GM10248 (cell line): ENCODE data around the gene FARS2.
A peak's percentile ranks its signal among the peaks of the same experiment; 100 is the strongest.

Experiments used
- CTCF ChIA-PET: fragments of 300-600 bp; sonication (Branson Sonifier 250); formaldehyde crosslinking; extraction: SDS; loops from one replicate; lab custom pipeline; 2021; ENCODE audit warnings: antibody characterized with exemption; lab: Yijun Ruan, JAX
- POLR2A ChIA-PET: fragments of 350-650 bp; sonication (Branson Sonifier 250); formaldehyde crosslinking; extraction: SDS; loops from one replicate; lab custom pipeline; 2020; ENCODE audit warnings: antibody characterized with exemption; lab: Yijun Ruan, JAX
- DNase-seq: peaks from one replicate; pipeline ENCODE4 v3.0.0; 2012; ENCODE audit errors: extremely low spot score
- CTCF ChIP-seq: IDR thresholded peaks from 2 replicates; pipeline ENCODE4 v1.5.1; 2012; ENCODE audit warnings: mild to moderate bottlenecking, low read depth; ENCODE audit errors: extremely low read depth, missing control alignments, control extremely low read depth

Gene FARS2

GRCh38 chr6:5292154-5292553, 30.8 kb downstream of the FARS2 start:
- TF ChIP-seq CTCF: no peak
- no peak for DNase-seq
- POLR2A ChIA-PET: no interaction called here
- CTCF ChIA-PET: interaction anchor here (1.3 to 2.9 kb wide), 2 partner anchors 11 to 148 kb away, joined by 5 to 9 read pairs; no protein-coding TSS in a partner anchor

DNA sequence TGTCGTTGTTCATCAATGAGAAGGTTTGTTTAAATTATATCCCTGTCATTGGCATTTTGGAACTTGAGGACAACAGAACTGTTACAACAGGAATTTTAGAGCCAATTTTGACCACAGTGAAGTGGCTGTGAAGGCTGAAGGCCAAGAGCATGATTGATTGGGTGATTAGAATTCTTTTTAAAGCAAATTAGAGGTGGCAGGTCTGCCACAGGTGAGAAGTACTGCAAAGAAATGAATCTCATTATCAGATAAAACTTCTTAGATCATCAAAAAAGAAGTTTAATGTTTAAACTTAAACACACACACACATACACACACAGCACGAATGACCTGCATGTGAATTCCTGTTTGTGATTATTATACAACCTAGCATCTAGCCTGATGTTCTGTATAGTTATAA, 32.4 kb downstream of the FARS2 start:
- TF ChIP-seq CTCF: no peak
- ChIA-PET CTCF (interaction anchor here (1.3 to 2.9 kb wide), 2 partner anchors 10 to 150 kb away, joined by 5 to 9 read pairs; no protein-coding TSS in a partner anchor), POLR2A (no interaction called here)
- DNase-seq: no peak

- no peak for TF ChIP-seq CTCF
- no peak for DNase-seq
- CTCF ChIA-PET: interaction anchor here (1.5 to 1.7 kb wide), 4 partner anchors 9 to 77 kb away, joined by 4 to 11 read pairs (median 4); no protein-coding TSS in a partner anchor
- POLR2A ChIA-PET: no interaction called here
Measured at GRCh38 chr6:5294392-5295211, 33.3 kb downstream of the FARS2 start.

DNA sequence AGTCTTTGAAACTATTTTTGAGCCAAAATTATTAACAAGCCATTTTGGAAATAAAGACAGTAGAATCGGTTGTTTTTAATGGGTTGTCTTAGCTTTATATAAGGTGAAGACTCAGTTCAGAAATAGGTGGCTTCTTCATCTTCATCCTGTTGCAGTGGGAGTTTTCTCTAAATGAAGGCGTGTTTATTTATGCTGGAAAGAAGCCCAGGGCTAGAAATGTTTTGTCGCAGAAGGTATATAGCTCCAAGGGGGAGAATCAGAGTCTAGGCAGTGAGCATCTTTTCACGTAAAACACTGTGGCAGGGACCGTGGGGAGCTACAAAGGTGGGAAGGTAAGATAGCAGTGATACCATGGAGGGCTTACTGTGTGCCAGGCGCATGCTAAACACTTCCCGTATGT, 34.3 kb downstream of the FARS2 start:
- ChIA-PET CTCF (interaction anchor here (1.2 to 1.7 kb wide), 5 partner anchors 8 to 78 kb away, joined by 4 to 11 read pairs (median 4); no protein-coding TSS in a partner anchor), POLR2A (no interaction called here)
- DNase-seq: no peak
- TF ChIP-seq CTCF: no peak

DNA sequence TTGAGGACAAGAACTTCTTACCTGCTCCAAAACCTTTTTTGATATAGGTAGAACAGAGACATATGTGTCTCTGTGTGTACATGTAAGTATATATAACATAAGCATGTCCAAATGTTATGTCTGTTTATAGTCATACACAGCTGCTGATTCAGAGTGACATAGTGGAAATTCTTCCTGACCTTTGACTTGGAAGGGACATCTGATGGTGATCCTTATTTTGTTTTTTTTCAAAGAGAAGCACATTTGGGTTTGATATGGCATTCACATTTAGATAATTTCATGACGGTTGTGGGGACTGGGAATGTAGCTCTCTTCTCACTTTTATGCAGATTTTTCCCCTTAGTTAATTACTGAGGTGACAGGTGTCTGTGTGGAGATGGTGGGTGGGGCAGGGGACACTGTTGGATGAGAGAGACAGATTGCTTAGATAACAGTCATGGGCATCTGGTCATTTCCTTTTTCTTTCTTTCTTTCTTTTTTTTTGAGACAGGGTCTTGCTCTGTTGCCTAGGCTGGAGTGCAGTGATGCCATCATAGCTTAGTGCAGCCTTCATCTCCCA, 39.0 kb downstream of the FARS2 start:
- POLR2A ChIA-PET: no interaction called here
- DNase-seq: no peak
- CTCF ChIA-PET: interaction anchor here (1.5 to 3.6 kb wide), 3 partner anchors 10 to 157 kb away, joined by 4 to 15 read pairs (median 4); no protein-coding TSS in a partner anchor
- TF ChIP-seq CTCF: no peak

GRCh38 chr6:5302220-5302946, 41.1 kb downstream of the FARS2 start:
- peak; percentile 45 for DNase-seq
- POLR2A ChIA-PET: no interaction called here
- CTCF ChIA-PET: interaction anchor here (0.9 to 7.0 kb wide), 44 partner anchors 7 to 299 kb away, joined by 3 to 122 read pairs (median 4); partner anchors contain the start of gene RPP40
- TF ChIP-seq CTCF: no peak
